Ishikawa (cell line): ENCODE results near the gene SP4.

Source experiments
- CEBPB ChIP-seq: IDR thresholded peaks from 2 replicates; pipeline ENCODE4 v1.6.1; 2012
- CREB1 ChIP-seq: IDR thresholded peaks from 2 replicates; pipeline ENCODE4 v1.6.1; 2012; ENCODE audit warnings: low read depth
- EGR1 ChIP-seq: IDR thresholded peaks from 2 replicates; pipeline ENCODE4 v1.6.1; 2012
- EP300 ChIP-seq: IDR thresholded peaks from 2 replicates; pipeline ENCODE4 v1.6.1; 2012; ENCODE audit warnings: borderline replicate concordance
- FOXM1 ChIP-seq: IDR thresholded peaks from 2 replicates; pipeline ENCODE4 v1.6.1; 2012; ENCODE audit warnings: low read depth, borderline replicate concordance
- NFIC ChIP-seq: IDR thresholded peaks from 2 replicates; pipeline ENCODE4 v1.6.1; 2012
- RAD21 ChIP-seq: IDR thresholded peaks from 2 replicates; pipeline ENCODE4 v1.6.1; 2012; ENCODE audit warnings: low read depth
- TAF1 ChIP-seq: IDR thresholded peaks from 2 replicates; pipeline ENCODE4 v1.6.1; 2012; ENCODE audit warnings: low read depth, mild to moderate bottlenecking
- TCF12 ChIP-seq: IDR thresholded peaks from 2 replicates; pipeline ENCODE4 v1.6.1; 2012; ENCODE audit warnings: low read depth
- TEAD4 ChIP-seq: IDR thresholded peaks from 2 replicates; pipeline ENCODE4 v1.6.1; 2012
- YY1 ChIP-seq: IDR thresholded peaks from 2 replicates; pipeline ENCODE4 v1.6.1; 2012; ENCODE audit warnings: low read depth
- ZBTB7A ChIP-seq: IDR thresholded peaks from 2 replicates; pipeline ENCODE4 v1.6.1; 2012; ENCODE audit warnings: low read depth
- TF ChIP-seq, protein P1 (sequence below): IDR thresholded peaks from 2 replicates; pipeline ENCODE4 v1.6.1; 2012
- TF ChIP-seq, protein P2 (sequence below): IDR thresholded peaks from 2 replicates; pipeline ENCODE4 v1.6.1; 2012; ENCODE audit warnings: low read depth, mild to moderate bottlenecking
- TF ChIP-seq, protein P3 (sequence below): IDR thresholded peaks from 2 replicates; pipeline ENCODE4 v1.6.1; 2012

The SP4 gene

DNA sequence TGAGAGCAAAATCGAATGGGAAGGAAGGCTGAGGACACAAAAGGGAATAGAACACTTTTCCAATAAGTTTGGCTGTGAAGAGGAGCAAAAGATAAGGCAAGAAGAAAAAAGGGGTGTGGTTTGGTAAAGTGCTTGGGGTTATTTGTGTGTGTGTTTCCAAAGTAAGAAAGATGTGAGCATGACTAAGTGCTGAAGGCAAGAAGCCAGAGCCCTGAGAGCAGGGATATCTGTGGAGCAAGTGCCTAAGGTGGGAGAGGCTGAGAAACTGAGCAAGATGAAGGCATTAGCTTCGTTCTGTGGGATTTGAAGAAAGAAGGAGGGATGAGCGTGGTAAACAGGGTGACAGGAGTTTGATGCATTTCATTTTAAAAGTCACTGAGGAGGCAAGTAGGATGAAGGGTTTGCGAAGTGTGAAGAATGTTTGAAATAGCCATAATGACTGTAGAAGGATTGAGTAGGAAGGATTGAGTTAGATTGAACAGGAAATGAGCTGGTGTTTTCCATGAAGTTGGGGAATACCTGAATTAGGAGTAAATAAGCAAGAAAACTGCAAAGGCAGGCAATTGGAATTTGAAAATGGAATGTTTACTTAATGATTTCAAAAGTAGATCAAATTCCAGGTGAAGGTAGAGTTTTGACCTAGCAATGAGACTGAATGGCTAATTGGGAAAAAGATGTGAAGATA, 19.9 kb upstream of the SP4 start:
- no peak for TF ChIP-seq ZBTB7A
- TF ChIP-seq, protein P1, sequence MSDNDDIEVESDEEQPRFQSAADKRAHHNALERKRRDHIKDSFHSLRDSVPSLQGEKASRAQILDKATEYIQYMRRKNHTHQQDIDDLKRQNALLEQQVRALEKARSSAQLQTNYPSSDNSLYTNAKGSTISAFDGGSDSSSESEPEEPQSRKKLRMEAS: no peak
- no peak for TF ChIP-seq EP300
- TF ChIP-seq TCF12: no peak
- no peak for TF ChIP-seq TEAD4
- TF ChIP-seq NFIC: no peak
- TF ChIP-seq TAF1: no peak
- no peak for TF ChIP-seq EGR1

DNA sequence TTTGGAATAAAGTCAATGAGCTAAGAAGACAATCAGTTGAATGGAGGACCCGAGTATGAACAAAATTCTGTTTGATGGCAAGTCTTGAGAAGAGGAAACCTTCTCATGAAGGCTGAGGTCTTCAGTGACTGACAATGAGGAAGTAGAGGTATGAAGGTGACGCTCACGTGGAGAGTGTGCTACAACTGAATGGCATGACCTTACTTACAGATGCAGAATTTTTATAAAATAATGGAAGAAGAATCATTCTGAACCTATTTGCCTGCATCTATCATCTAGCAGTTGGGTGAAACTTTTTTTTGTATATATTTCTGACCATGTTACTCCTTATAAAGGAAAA, 19.4 kb upstream of the SP4 start:
- TF ChIP-seq TAF1 (no peak), YY1 (no peak), NFIC (no peak), CEBPB (no peak), CREB1 (no peak), EP300 (no peak)
- TF ChIP-seq, protein P1: no peak

DNA sequence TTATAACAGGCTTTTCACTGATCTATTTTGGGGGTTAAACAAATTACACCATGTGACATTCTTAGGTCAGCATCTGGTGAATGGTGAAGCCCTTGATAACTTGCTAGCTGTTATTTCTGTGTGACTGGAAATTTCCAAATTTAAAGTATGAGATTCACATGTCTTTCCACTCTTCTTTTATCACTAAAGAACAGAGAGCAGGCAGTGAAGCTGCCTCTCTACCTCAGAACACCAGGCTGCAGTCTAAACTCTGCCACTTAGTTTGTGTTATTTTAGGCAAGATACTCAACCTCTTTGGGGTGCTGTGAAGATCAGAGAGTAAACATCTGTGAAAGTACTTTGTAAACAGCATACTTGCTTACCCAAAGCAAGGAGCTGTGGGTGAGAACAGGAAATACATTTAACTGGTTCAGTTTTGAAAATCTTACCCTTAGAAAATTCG, 15.5 kb upstream of the SP4 start:
- TF ChIP-seq EP300 (no peak), CEBPB (no peak), RAD21 (no peak), CREB1 (no peak), TEAD4 (no peak), NFIC (no peak), TAF1 (no peak), YY1 (no peak), TCF12 (no peak), EGR1 (no peak), FOXM1 (no peak), ZBTB7A (no peak)
- TF ChIP-seq, protein P2, sequence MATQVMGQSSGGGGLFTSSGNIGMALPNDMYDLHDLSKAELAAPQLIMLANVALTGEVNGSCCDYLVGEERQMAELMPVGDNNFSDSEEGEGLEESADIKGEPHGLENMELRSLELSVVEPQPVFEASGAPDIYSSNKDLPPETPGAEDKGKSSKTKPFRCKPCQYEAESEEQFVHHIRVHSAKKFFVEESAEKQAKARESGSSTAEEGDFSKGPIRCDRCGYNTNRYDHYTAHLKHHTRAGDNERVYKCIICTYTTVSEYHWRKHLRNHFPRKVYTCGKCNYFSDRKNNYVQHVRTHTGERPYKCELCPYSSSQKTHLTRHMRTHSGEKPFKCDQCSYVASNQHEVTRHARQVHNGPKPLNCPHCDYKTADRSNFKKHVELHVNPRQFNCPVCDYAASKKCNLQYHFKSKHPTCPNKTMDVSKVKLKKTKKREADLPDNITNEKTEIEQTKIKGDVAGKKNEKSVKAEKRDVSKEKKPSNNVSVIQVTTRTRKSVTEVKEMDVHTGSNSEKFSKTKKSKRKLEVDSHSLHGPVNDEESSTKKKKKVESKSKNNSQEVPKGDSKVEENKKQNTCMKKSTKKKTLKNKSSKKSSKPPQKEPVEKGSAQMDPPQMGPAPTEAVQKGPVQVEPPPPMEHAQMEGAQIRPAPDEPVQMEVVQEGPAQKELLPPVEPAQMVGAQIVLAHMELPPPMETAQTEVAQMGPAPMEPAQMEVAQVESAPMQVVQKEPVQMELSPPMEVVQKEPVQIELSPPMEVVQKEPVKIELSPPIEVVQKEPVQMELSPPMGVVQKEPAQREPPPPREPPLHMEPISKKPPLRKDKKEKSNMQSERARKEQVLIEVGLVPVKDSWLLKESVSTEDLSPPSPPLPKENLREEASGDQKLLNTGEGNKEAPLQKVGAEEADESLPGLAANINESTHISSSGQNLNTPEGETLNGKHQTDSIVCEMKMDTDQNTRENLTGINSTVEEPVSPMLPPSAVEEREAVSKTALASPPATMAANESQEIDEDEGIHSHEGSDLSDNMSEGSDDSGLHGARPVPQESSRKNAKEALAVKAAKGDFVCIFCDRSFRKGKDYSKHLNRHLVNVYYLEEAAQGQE: no peak
- TF ChIP-seq, protein P3, sequence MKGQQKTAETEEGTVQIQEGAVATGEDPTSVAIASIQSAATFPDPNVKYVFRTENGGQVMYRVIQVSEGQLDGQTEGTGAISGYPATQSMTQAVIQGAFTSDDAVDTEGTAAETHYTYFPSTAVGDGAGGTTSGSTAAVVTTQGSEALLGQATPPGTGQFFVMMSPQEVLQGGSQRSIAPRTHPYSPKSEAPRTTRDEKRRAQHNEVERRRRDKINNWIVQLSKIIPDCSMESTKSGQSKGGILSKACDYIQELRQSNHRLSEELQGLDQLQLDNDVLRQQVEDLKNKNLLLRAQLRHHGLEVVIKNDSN: no peak
- TF ChIP-seq, protein P1: no peak

DNA sequence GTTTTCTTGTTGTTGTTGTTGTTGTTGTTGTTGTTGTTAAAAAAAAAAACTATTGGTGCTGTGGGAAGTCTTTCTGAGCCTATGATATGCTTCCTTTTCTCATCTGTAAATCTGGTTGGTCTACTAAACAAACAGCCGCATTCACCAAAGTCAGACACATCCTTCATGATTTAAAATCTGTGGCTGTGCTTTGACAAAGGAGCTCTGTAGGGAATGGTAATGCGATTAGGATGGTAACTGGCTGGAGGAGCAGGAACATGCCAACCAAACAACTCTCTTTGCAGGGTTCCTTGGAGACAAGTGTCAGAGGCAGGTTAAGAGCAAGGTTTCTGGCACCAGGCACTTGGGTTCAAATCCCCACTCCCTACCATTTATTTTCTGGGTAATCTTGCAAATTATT, 14.9 kb upstream of the SP4 start:
- TF ChIP-seq, protein P2: no peak
- TF ChIP-seq RAD21: no peak
- TF ChIP-seq TCF12: no peak
- no peak for TF ChIP-seq EGR1
- TF ChIP-seq NFIC: no peak
- TF ChIP-seq TEAD4: no peak
- TF ChIP-seq CREB1: no peak
- TF ChIP-seq, protein P3: no peak
- no peak for TF ChIP-seq CEBPB
- no peak for TF ChIP-seq EP300
- TF ChIP-seq FOXM1: no peak
- no peak for TF ChIP-seq YY1

DNA sequence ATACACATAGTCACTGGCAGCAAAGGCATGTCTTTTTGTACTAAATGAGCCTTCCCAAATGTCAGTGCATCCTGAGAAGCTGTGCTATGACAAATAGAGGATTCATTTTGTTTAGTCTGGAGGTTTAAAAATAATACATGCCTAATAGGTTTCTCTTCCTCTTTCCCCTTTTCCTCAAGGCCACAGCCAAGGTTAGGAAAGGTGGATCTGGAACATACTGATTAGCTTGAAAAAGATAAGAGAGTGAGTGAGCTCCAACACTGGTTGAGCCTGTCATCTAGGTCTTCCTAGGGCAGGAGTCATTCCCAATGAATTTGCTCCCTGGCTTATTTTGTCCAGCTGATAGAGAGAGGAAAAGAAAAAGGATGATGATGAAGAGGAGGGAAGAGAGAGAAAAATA, 14.4 kb upstream of the SP4 start:
- TF ChIP-seq, protein P3: no peak
- TF ChIP-seq ZBTB7A (no peak), TAF1 (no peak), TCF12 (no peak), TEAD4 (no peak), RAD21 (no peak), CREB1 (no peak), FOXM1 (no peak), EGR1 (no peak), EP300 (no peak), YY1 (no peak), NFIC (no peak), CEBPB (no peak)
- TF ChIP-seq, protein P2: no peak
- TF ChIP-seq, protein P1: no peak
